Liver (tissue), 9 donors: ENCODE measurements around the gene PSD. TPM values are rescaled to one million over a fixed set of nuclear protein-coding genes. Genes with fewer than 3 reads are reported as not detected.

ENCODE experiments used
- DNase-seq: peaks from one replicate; pipeline ENCODE4 v3.0.0-alpha.2; 2017; ENCODE audit warnings: low spot score
- H3K27ac ChIP-seq, 2 donors: one replicate each; pipeline ENCODE4 v1.7.0; 2013; ENCODE audit warnings: inconsistent platforms in 2 of 2, low read length in 2 of 2, control low read depth in 1 of 2, low read depth in 1 of 2, mild to moderate bottlenecking in 1 of 2
- H3K27me3 ChIP-seq, 4 donors: one replicate each; pipeline versions ENCODE4 v1.6.1 to v1.7.0; 2013; ENCODE audit warnings: low read length in 3 of 4, inconsistent platforms in 1 of 4, mild to moderate bottlenecking in 1 of 4, moderate library complexity in 1 of 4; ENCODE audit not compliant: control insufficient read depth in 4 of 4, insufficient read depth in 4 of 4
- H3K36me3 ChIP-seq, 4 donors: one replicate each; pipeline versions ENCODE4 v1.6.1 to v1.7.0; 2013; ENCODE audit warnings: low read length in 3 of 4, mild to moderate bottlenecking in 3 of 4, low read depth in 1 of 4, moderate library complexity in 1 of 4; ENCODE audit not compliant: control insufficient read depth in 4 of 4, insufficient read depth in 3 of 4
- H3K4me1 ChIP-seq, 4 donors: one replicate each; pipeline versions ENCODE4 v1.6.1 to v1.7.0; 2013; ENCODE audit warnings: low read length in 3 of 4, mild to moderate bottlenecking in 3 of 4, moderate library complexity in 1 of 4; ENCODE audit not compliant: control insufficient read depth in 4 of 4, insufficient read depth in 4 of 4
- H3K4me3 ChIP-seq, 3 donors: one replicate each; pipeline versions ENCODE4 v1.6.1 to v1.7.0; 2013; ENCODE audit warnings: low read length in 3 of 3, control low read depth in 1 of 3, low read depth in 1 of 3, mild to moderate bottlenecking in 1 of 3
- H3K9ac ChIP-seq, 2 donors: one replicate each; pipeline ENCODE4 v1.7.0; 2013; ENCODE audit warnings: low read length in 2 of 2, mild to moderate bottlenecking in 2 of 2, moderate library complexity in 2 of 2, control low read depth in 1 of 2, low read depth in 1 of 2
- H3K9me3 ChIP-seq, 4 donors: one replicate each; pipeline versions ENCODE4 v1.6.1 to v1.7.0; 2013; ENCODE audit warnings: low read length in 3 of 4; ENCODE audit not compliant: control insufficient read depth in 4 of 4
- ATF3 ChIP-seq: IDR thresholded peaks from 2 replicates; pipeline ENCODE4 v1.6.1; 2016; ENCODE audit warnings: antibody characterized with exemption
- CTCF ChIP-seq: fragments of 150-350 bp; IDR thresholded peaks from 2 replicates; pipeline ENCODE4 v1.5.1; 2017; ENCODE audit warnings: improper control_type of control experiment, low read depth, low read length; ENCODE audit not compliant: missing input control
- EGR1 ChIP-seq, 2 donors: IDR thresholded peaks; 2 replicates each; pipeline ENCODE4 v1.6.1; 2016 to 2018; ENCODE audit warnings: antibody characterized with exemption in 2 of 2, low read depth in 2 of 2
- GABPA ChIP-seq, 2 donors: IDR thresholded peaks in 1 of 2; conservative IDR thresholded peaks in 1 of 2; 2 replicates each; pipeline ENCODE4 v1.6.1; 2016; ENCODE audit warnings: antibody characterized with exemption in 2 of 2, mild to moderate bottlenecking in 1 of 2, moderate library complexity in 1 of 2
- HNF4A ChIP-seq, 2 donors: conservative IDR thresholded peaks; 2 replicates each; pipeline ENCODE4 v1.6.1; 2016; ENCODE audit warnings: antibody characterized with exemption in 2 of 2, mild to moderate bottlenecking in 2 of 2
- HNF4G ChIP-seq: IDR thresholded peaks from 2 replicates; pipeline ENCODE4 v1.6.1; 2016; ENCODE audit warnings: antibody characterized with exemption
- JUND ChIP-seq, 2 donors: IDR thresholded peaks; 2 replicates each; pipeline ENCODE4 v1.6.1; 2016; ENCODE audit warnings: antibody characterized with exemption in 2 of 2
- MAX ChIP-seq: IDR thresholded peaks from 2 replicates; pipeline ENCODE4 v1.6.1; 2016; ENCODE audit warnings: antibody characterized with exemption
- NR2F2 ChIP-seq: IDR thresholded peaks from 2 replicates; pipeline ENCODE4 v1.6.1; 2016; ENCODE audit warnings: antibody characterized with exemption
- RAD21 ChIP-seq, 2 donors: IDR thresholded peaks; 2 replicates each; pipeline ENCODE4 v1.6.1; 2016; ENCODE audit warnings: antibody characterized with exemption in 2 of 2, mild to moderate bottlenecking in 2 of 2
- RXRA ChIP-seq, 2 donors: IDR thresholded peaks; 2 replicates each; pipeline ENCODE4 v1.6.1; 2017 to 2018; ENCODE audit warnings: antibody characterized with exemption in 2 of 2, mild to moderate bottlenecking in 1 of 2
- SP1 ChIP-seq: IDR thresholded peaks from 2 replicates; pipeline ENCODE4 v1.6.1; 2018; ENCODE audit warnings: antibody characterized with exemption, mild to moderate bottlenecking
- TAF1 ChIP-seq: conservative IDR thresholded peaks from 2 replicates; pipeline ENCODE4 v1.6.1; 2016; ENCODE audit warnings: antibody characterized with exemption, mild to moderate bottlenecking
- YY1 ChIP-seq: IDR thresholded peaks from 2 replicates; pipeline ENCODE4 v1.6.1; 2016; ENCODE audit warnings: antibody characterized with exemption, mild to moderate bottlenecking
- ZBTB33 ChIP-seq: IDR thresholded peaks from 2 replicates; pipeline ENCODE4 v1.6.1; 2016; ENCODE audit warnings: antibody characterized with exemption
- WGBS: extraction: QIAGEN DNeasy Blood & Tissue Kit; methylation state at CpG from one replicate; pipeline ENCODE4 v1.1.7; 2013; 5-methylcytosine and 5-hydroxymethylcytosine counted together
- polyA plus RNA-seq, 2 donors: library from polyadenylated mRNA; stranded (reverse) in 1 of 2; unstranded in 1 of 2; fragments of 200-250 nt in 1 of 2; fragments of >200 nt in 1 of 2; fragmentation: Nextera tagmentation in 1 of 2; extraction: Ambion mirVana in 1 of 2; gene quantifications; one replicate each; pipeline versions ENCODE4 v1.2.1 to v1.2.3, GENCODE V29; 2013 to 2015
- total RNA-seq, 2 donors: library from RNA; depleted of rRNA; stranded (reverse); fragments of >200 nt; gene quantifications; one replicate each; pipeline ENCODE4 v1.2.3, GENCODE V29; 2014
- donor health status: healthy.
- donor health status: healthy.
- donor health status: healthy.
- donor health status: healthy.
- donor health status: healthy.

Gene PSD
- total and polyA plus RNA-seq, 4 donors: 0.56 to 1.3 (median 0.71) TPM

- H3K27me3 ChIP-seq: no peaks in the 10 kb centered on the region
- H3K4me3 ChIP-seq: no peak overlapping the region
- 90% methylated on average over 2 of the region's 2 CpGs for WGBS
- no peaks in the 10 kb centered on the region for H3K36me3 ChIP-seq
- H3K4me1 ChIP-seq: peaks cover 0 to 5% (median 0%) of the 10 kb centered on the region in 4 donors
- DNase-seq: no peak
- TF ChIP-seq MAX: no peak
- TF ChIP-seq TAF1: no peak
- no peak for TF ChIP-seq ZBTB33
- no peak for TF ChIP-seq EGR1 (IDR thresholded peaks at IDR 0.05; ENCODE audit: low read depth in 2 of 2)
- no peak for TF ChIP-seq NR2F2
- no peak for TF ChIP-seq RAD21 (IDR thresholded peaks at IDR 0.05)
- TF ChIP-seq HNF4G: no peak
- TF ChIP-seq HNF4A (conservative IDR thresholded peaks at IDR 0.05): no peak
- no peak for TF ChIP-seq RXRA (IDR thresholded peaks at IDR 0.05)
- TF ChIP-seq ATF3: no peak
- no peak for TF ChIP-seq JUND (IDR thresholded peaks at IDR 0.05)
- H3K27ac ChIP-seq: no peak overlapping the region
- H3K9me3 ChIP-seq: no peaks in the 10 kb centered on the region
- H3K9ac ChIP-seq: no peak overlapping the region
These were observed 26.3 kb upstream of the PSD start for GRCh38 chr10:102444851-102445250.

- H3K9ac ChIP-seq: no peak overlapping the region
- no peak for DNase-seq
- no peaks in the 10 kb centered on the region for H3K27me3 ChIP-seq
- no peak overlapping the region for H3K4me3 ChIP-seq
- no peaks in the 10 kb centered on the region for H3K36me3 ChIP-seq
- TF ChIP-seq HNF4G (no peak), EGR1 (IDR thresholded peaks at IDR 0.05; ENCODE audit: low read depth in 2 of 2) (no peak), MAX (no peak), SP1 (no peak), CTCF (no peak), ZBTB33 (no peak), YY1 (no peak), GABPA (IDR thresholded peaks at IDR 0.05 in 1 of 2, conservative IDR thresholded peaks at IDR 0.05 in 1 of 2) (no peak), JUND (IDR thresholded peaks at IDR 0.05) (no peak)
- H3K4me1 ChIP-seq: peaks cover 0 to 23% (median 18%) of the 10 kb centered on the region in 4 donors
- no peaks in the 10 kb centered on the region for H3K9me3 ChIP-seq
- no peak overlapping the region for H3K27ac ChIP-seq
- WGBS: 94% methylated on average over 1 of the region's 1 CpG
These were observed 19.8 kb upstream of the PSD start for GRCh38 chr10:102438374-102438773.
